ENCODE measurements around the gene SYNE4. TPM values are rescaled to one million over a fixed set of nuclear protein-coding genes. Genes with fewer than 3 reads are reported as not detected.
"Not testable (repeated sequence)": the region's sequence is repeated elsewhere in the genome, so short reads cannot be mapped to it uniquely, and the experiment has no call there.

The SYNE4 gene
- total RNA-seq, 4 donors from 2014 or later: 0.36 TPM; not detected in 3

- intact Hi-C loops (cut with DNase I; ENCODE audit: low total_unique reads): no loop called here
These were observed 25.4 kb downstream of the SYNE4 start for GRCh38 chr19:35983177-35983576.

GRCh38 chr19:35980997-35981396 lies 27.6 kb downstream of the SYNE4 start:
- H3K4me1 ChIP-seq; H3K36me3 ChIP-seq; intact Hi-C loops (cut with DNase I; ENCODE audit: low total_unique reads); H3K4me3 ChIP-seq; ATAC-seq; H3K27ac ChIP-seq; in situ Hi-C loops (cut with MboI; ENCODE audit: low sequenced_read_pairs in 4 of 4); DNase-seq; H3K9me3 ChIP-seq: not testable (repeated sequence)
- H3K27me3 ChIP-seq: peaks cover 6 to 23% (median 17%) of the 10 kb centered on the region in 3 donors

More at GRCh38 chr19:35983177-35983576, 25.4 kb downstream of the SYNE4 start:
- TF ChIP-seq, protein P1, sequence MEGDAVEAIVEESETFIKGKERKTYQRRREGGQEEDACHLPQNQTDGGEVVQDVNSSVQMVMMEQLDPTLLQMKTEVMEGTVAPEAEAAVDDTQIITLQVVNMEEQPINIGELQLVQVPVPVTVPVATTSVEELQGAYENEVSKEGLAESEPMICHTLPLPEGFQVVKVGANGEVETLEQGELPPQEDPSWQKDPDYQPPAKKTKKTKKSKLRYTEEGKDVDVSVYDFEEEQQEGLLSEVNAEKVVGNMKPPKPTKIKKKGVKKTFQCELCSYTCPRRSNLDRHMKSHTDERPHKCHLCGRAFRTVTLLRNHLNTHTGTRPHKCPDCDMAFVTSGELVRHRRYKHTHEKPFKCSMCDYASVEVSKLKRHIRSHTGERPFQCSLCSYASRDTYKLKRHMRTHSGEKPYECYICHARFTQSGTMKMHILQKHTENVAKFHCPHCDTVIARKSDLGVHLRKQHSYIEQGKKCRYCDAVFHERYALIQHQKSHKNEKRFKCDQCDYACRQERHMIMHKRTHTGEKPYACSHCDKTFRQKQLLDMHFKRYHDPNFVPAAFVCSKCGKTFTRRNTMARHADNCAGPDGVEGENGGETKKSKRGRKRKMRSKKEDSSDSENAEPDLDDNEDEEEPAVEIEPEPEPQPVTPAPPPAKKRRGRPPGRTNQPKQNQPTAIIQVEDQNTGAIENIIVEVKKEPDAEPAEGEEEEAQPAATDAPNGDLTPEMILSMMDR (IDR thresholded peaks at IDR 0.05 in 4 of 5, conservative IDR thresholded peaks at IDR 0.05 in 1 of 5): no peak
- no peak for TF ChIP-seq POLR2A (IDR thresholded peaks at IDR 0.05)
- ATAC-seq: no peak
- Histone ChIP-seq H3K4me1 (peaks cover 0 to 5% of the 10 kb centered on the region in 2 donors), H3K27ac (no peak overlapping the region), H3K4me3 (no peak overlapping the region), H3K27me3 (peaks cover 24 to 40% (median 34%) of the 10 kb centered on the region in 3 donors), H3K9me3 (no peaks in the 10 kb centered on the region), H3K36me3 (no peaks in the 10 kb centered on the region)
- no peak for DNase-seq
- in situ Hi-C loops (cut with MboI; ENCODE audit: low sequenced_read_pairs in 4 of 4): no loop called here

- H3K9me3 ChIP-seq: no peaks in the 10 kb centered on the region
- peaks cover 6 to 10% (median 8%) of the 10 kb centered on the region in 3 donors for H3K27me3 ChIP-seq
- intact Hi-C loops (cut with DNase I; ENCODE audit: low total_unique reads): no loop called here
- in situ Hi-C loops (cut with MboI; ENCODE audit: low sequenced_read_pairs in 4 of 4): no loop called here
- DNase-seq: no peak
- H3K4me1 ChIP-seq: no peaks in the 10 kb centered on the region
- no peak overlapping the region for H3K27ac ChIP-seq
- no peak overlapping the region for H3K4me3 ChIP-seq
- no peaks in the 10 kb centered on the region for H3K36me3 ChIP-seq
- TF ChIP-seq, protein P1 (IDR thresholded peaks at IDR 0.05 in 4 of 5, conservative IDR thresholded peaks at IDR 0.05 in 1 of 5): no peak
- TF ChIP-seq POLR2A (IDR thresholded peaks at IDR 0.05): no peak
- ATAC-seq: no peak
These were observed 29.7 kb downstream of the SYNE4 start for GRCh38 chr19:35978832-35979365.

GRCh38 chr19:35978271-35978670 lies 30.3 kb downstream of the SYNE4 start:
- in situ Hi-C loops (cut with MboI; ENCODE audit: low sequenced_read_pairs in 4 of 4) (no loop called here), intact Hi-C loops (cut with DNase I; ENCODE audit: low total_unique reads) (no loop called here)
- H3K27me3 ChIP-seq: peaks cover 6 to 10% (median 8%) of the 10 kb centered on the region in 3 donors
- H3K4me1 ChIP-seq: no peaks in the 10 kb centered on the region
- ATAC-seq: no peak
- TF ChIP-seq, protein P1 (IDR thresholded peaks at IDR 0.05 in 4 of 5, conservative IDR thresholded peaks at IDR 0.05 in 1 of 5): no peak
- TF ChIP-seq POLR2A (IDR thresholded peaks at IDR 0.05): no peak
- H3K27ac ChIP-seq: no peak overlapping the region
- no peaks in the 10 kb centered on the region for H3K9me3 ChIP-seq
- no peaks in the 10 kb centered on the region for H3K36me3 ChIP-seq
- no peak overlapping the region for H3K4me3 ChIP-seq
- no peak for DNase-seq

- H3K4me3 ChIP-seq: no peak overlapping the region
- H3K9me3 ChIP-seq: no peaks in the 10 kb centered on the region
- no peak for TF ChIP-seq POLR2A (IDR thresholded peaks at IDR 0.05)
- TF ChIP-seq, protein P1 (IDR thresholded peaks at IDR 0.05 in 4 of 5, conservative IDR thresholded peaks at IDR 0.05 in 1 of 5): no peak
- H3K4me1 ChIP-seq: no peaks in the 10 kb centered on the region
- ATAC-seq: no peak
- H3K36me3 ChIP-seq: no peaks in the 10 kb centered on the region
- intact Hi-C loops (cut with DNase I; ENCODE audit: low total_unique reads): no loop called here
- H3K27ac ChIP-seq: no peak overlapping the region
- H3K27me3 ChIP-seq: peaks cover 6 to 10% (median 8%) of the 10 kb centered on the region in 3 donors
- in situ Hi-C loops (cut with MboI; ENCODE audit: low sequenced_read_pairs in 4 of 4): no loop called here
- no peak for DNase-seq
These were observed 31.0 kb downstream of the SYNE4 start for GRCh38 chr19:35977446-35978222.
